IPS DF 6.9 (cell line): ENCODE data around the gene GPM6B.
"Not testable (repeated sequence)": the region's sequence is repeated elsewhere in the genome, so short reads cannot be mapped to it uniquely, and the experiment has no call there.

Source experiments
- DNase-seq: peaks from one replicate; pipeline ENCODE4 v3.0.0-alpha.2; 2013; ENCODE audit warnings: low read depth, low spot score
- H3K27ac ChIP-seq: one replicate; pipeline ENCODE4 v1.5.1; 2013; ENCODE audit warnings: low read length, control low read depth
- H3K27me3 ChIP-seq: 2 replicates; pipeline ENCODE4 v1.6.1; 2013; ENCODE audit warnings: mild to moderate bottlenecking, low read length; ENCODE audit not compliant: control insufficient read depth, insufficient read depth
- H3K36me3 ChIP-seq: 2 replicates; pipeline ENCODE4 v1.6.1; 2013; ENCODE audit warnings: low read length; ENCODE audit not compliant: control insufficient read depth, insufficient read depth
- H3K4me1 ChIP-seq: 2 replicates; pipeline ENCODE4 v1.6.1; 2013; ENCODE audit warnings: low read length; ENCODE audit not compliant: control insufficient read depth, insufficient read depth
- H3K4me3 ChIP-seq: 2 replicates; pipeline ENCODE4 v1.5.1; 2013; ENCODE audit warnings: mild to moderate bottlenecking, low read length
- H3K9me3 ChIP-seq: 2 replicates; pipeline ENCODE4 v1.6.1; 2013; ENCODE audit warnings: low read length, inconsistent platforms; ENCODE audit not compliant: control insufficient read depth, insufficient read depth
- WGBS: extraction: QIAGEN DNeasy Blood & Tissue Kit; methylation state at CpG from one replicate; pipeline ENCODE4 v1.1.7; 2013; ENCODE audit warnings: mixed read lengths, missing lambda C conversion rate; ENCODE audit not compliant: insufficient read length, insufficient coverage; 5-methylcytosine and 5-hydroxymethylcytosine counted together

Gene GPM6B

GRCh38 chrX:13734278-13735172 lies 82.4 kb downstream of the GPM6B start, which contains the start of the genes OFD1 and TRAPPC2:
Gene OFD1 (plus strand): TSS chrX:13734748. CDS start chrX:13735072, 324 bp downstream.
Gene TRAPPC2 (minus strand): TSS chrX:13734620. CDS start chrX:13719963, 14,657 bp downstream.
- no peaks in the 10 kb centered on the region for H3K36me3 ChIP-seq
- peak within 1 kb of the TSS; percentile 82; the same call in 1 of the 2 replicates for H3K4me3 ChIP-seq
- H3K9me3 ChIP-seq, result no peaks in the 10 kb centered on the region
- WGBS, result no CpG with 5 or more reads among the region's 75 CpGs
- DNase-seq, result peak; percentile 90
- no peaks in the 10 kb centered on the region for H3K4me1 ChIP-seq
- no peak within 1 kb of the TSS for H3K27ac ChIP-seq
- no peaks in the 10 kb centered on the region for H3K27me3 ChIP-seq

GRCh38 chrX:13733506-13733905 lies 83.4 kb downstream of the GPM6B start:
- Histone ChIP-seq H3K4me3 (peak overlapping the region; percentile 82; the same call in 1 of the 2 replicates), H3K4me1 (no peaks in the 10 kb centered on the region), H3K27ac (no peak overlapping the region), H3K36me3 (no peaks in the 10 kb centered on the region), H3K27me3 (no peaks in the 10 kb centered on the region), H3K9me3 (no peaks in the 10 kb centered on the region)
- no CpG with 5 or more reads among the region's 4 CpGs for WGBS
- no peak for DNase-seq

- WGBS, result no CpG with 5 or more reads among the region's 7 CpGs
- Histone ChIP-seq H3K4me3 (no peak overlapping the region), H3K27me3 (no peaks in the 10 kb centered on the region), H3K9me3 (no peaks in the 10 kb centered on the region), H3K4me1 (no peaks in the 10 kb centered on the region), H3K27ac (no peak overlapping the region), H3K36me3 (no peaks in the 10 kb centered on the region)
- no peak for DNase-seq
These were observed 84.4 kb downstream of the GPM6B start for GRCh38 chrX:13732246-13733067.

- H3K4me1 ChIP-seq, DNase-seq, H3K9me3 ChIP-seq, H3K27me3 ChIP-seq, H3K36me3 ChIP-seq, H3K27ac ChIP-seq, H3K4me3 ChIP-seq: not testable (repeated sequence)
- no CpG with 5 or more reads among the region's 1 CpG for WGBS
These were observed 86.4 kb downstream of the GPM6B start for GRCh38 chrX:13730523-13730922.

DNA sequence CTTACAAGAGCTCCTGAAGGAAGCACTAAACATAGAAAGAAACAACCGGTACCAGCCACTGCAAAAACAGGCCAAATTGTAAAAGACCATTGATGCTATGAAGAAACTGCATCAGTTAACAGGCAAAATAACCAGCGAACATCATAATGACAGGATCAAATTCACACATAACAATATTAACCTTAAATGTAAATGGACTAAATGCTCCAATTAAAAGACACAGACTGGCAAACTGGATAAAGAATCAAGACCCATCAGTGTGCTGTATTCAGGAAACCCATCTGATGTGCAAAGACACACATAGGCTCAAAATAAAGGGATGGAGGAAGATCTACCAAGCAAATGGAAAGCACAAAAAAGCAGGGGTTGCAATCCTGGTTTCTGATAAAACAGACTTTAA lies 90.3 kb downstream of the GPM6B start:
- not testable (repeated sequence) for H3K9me3 ChIP-seq, H3K27me3 ChIP-seq, H3K4me3 ChIP-seq, H3K4me1 ChIP-seq, H3K27ac ChIP-seq, DNase-seq, H3K36me3 ChIP-seq
- no CpG with 5 or more reads among the region's 2 CpGs for WGBS

DNA sequence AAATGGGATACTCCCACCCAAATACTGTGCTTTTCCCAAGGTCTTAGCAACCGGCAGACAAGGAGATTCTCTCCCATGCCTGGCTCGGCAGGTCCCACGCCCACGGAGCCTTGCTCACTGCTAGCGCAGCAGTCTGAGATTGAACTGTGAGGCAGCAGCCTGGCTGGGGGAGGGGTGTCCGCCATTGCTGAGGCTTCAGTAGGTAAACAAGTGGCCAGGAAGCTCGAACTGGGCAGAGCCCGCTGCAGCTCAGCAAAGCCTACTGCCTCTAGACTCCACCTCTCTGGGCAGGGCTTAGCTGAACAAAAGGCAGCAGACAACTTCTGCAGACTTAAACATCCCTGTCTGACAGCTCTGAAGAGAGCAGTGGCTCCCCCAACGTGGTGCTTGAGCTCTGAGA lies 92.0 kb downstream of the GPM6B start:
- not testable (repeated sequence) for H3K27ac ChIP-seq, H3K9me3 ChIP-seq, H3K36me3 ChIP-seq, DNase-seq, H3K4me1 ChIP-seq, H3K4me3 ChIP-seq, H3K27me3 ChIP-seq
- WGBS, result no CpG with 5 or more reads among the region's 9 CpGs

- Histone ChIP-seq H3K4me1 (no peaks in the 10 kb centered on the region), H3K27ac (no peak overlapping the region), H3K9me3 (no peaks in the 10 kb centered on the region), H3K27me3 (no peaks in the 10 kb centered on the region), H3K36me3 (no peaks in the 10 kb centered on the region), H3K4me3 (no peak overlapping the region)
- WGBS, result no CpG with 5 or more reads among the region's 7 CpGs
- no peak for DNase-seq
These were observed 94.9 kb downstream of the GPM6B start for GRCh38 chrX:13721819-13722519.

GRCh38 chrX:13721371-13721770 lies 95.5 kb downstream of the GPM6B start:
- no peaks in the 10 kb centered on the region for H3K9me3 ChIP-seq
- H3K4me3 ChIP-seq, result no peak overlapping the region
- no peaks in the 10 kb centered on the region; the same call in 1 of the 2 replicates for H3K36me3 ChIP-seq
- H3K4me1 ChIP-seq, result no peaks in the 10 kb centered on the region
- no peak for DNase-seq
- no peak overlapping the region for H3K27ac ChIP-seq
- no peaks in the 10 kb centered on the region for H3K27me3 ChIP-seq
- WGBS, result no CpG with 5 or more reads among the region's 4 CpGs
